H1 (cell line): Measurements from ENCODE around the gene MYL7. TPM values are rescaled to one million over a fixed set of nuclear protein-coding genes. Genes with fewer than 3 reads are reported as not detected.

Experiments
- CTCF ChIA-PET: fragments of 300-600 bp; sonication (Branson Sonifier 250); formaldehyde crosslinking; loops from one replicate; lab custom pipeline; 2021; ENCODE audit not compliant: partially characterized antibody; lab: Charles Lee
- POLR2A ChIA-PET: fragments of 300-600 bp; sonication (Branson Sonifier 250); formaldehyde crosslinking; loops from one replicate; lab custom pipeline; 2021; ENCODE audit warnings: inconsistent platforms; ENCODE audit not compliant: partially characterized antibody; lab: Charles Lee
- DNase-seq, 2 experiments: peaks; one replicate each; pipeline versions ENCODE4 v3.0.0 to v3.0.0-alpha.2; 2010 to 2022; ENCODE audit warnings: low spot score in 2 of 2, low read depth in 1 of 2, mixed read lengths in 1 of 2
- FAIRE-seq: peaks from 2 replicates; lab custom pipeline; 2011; peaks lifted over from hg19 to GRCh38; lab: Jason Lieb, UNC
- H2AFZ ChIP-seq: 2 replicates; pipeline ENCODE4 v1.8.1; 2012; ENCODE audit warnings: low read length, inconsistent platforms
- H2AK5ac ChIP-seq: 2 replicates; pipeline ENCODE4 v1.6.1; 2013; ENCODE audit warnings: low read depth, low read length
- H2BK120ac ChIP-seq: replicated peaks from 2 replicates; pipeline ENCODE3; 2013; ENCODE audit warnings: low read depth, low read length, inconsistent platforms
- H2BK12ac ChIP-seq: 2 replicates; pipeline ENCODE4 v1.6.1; 2013; ENCODE audit warnings: low read depth, low read length
- H2BK15ac ChIP-seq: 2 replicates; pipeline ENCODE4 v1.6.1; 2013; ENCODE audit warnings: low read length
- H2BK20ac ChIP-seq: 2 replicates; pipeline ENCODE4 v1.6.1; 2013; ENCODE audit warnings: low read length
- H2BK5ac ChIP-seq: 2 replicates; pipeline ENCODE4 v1.6.1; 2013; ENCODE audit warnings: low read depth, low read length
- H3K14ac ChIP-seq: 2 replicates; pipeline ENCODE4 v1.6.1; 2013; ENCODE audit warnings: inconsistent platforms; ENCODE audit not compliant: insufficient read length
- H3K18ac ChIP-seq: 2 replicates; pipeline ENCODE4 v1.6.1; 2013; ENCODE audit warnings: low read length; ENCODE audit errors: extremely low read depth
- H3K23ac ChIP-seq: 2 replicates; pipeline ENCODE4 v1.6.1; 2013; ENCODE audit warnings: inconsistent platforms; ENCODE audit not compliant: insufficient read length
- H3K23me2 ChIP-seq: 2 replicates; pipeline ENCODE4 v1.6.1; 2013; ENCODE audit warnings: low read depth, low read length
- H3K27ac ChIP-seq: 2 replicates; pipeline ENCODE4 v1.6.1; 2011; ENCODE audit warnings: low read depth, low read length, inconsistent platforms
- H3K27me3 ChIP-seq, 4 experiments: replicated peaks in 1 of 4; 1 replicate in 1 of 4; 2 replicates in 3 of 4; pipeline versions ENCODE4 v1.6.1 to v1.8.1; 2011 to 2013; ENCODE audit warnings: low read length in 3 of 4, mild to moderate bottlenecking in 3 of 4, inconsistent platforms in 2 of 4, mixed read lengths in 2 of 4, moderate library complexity in 1 of 4; ENCODE audit not compliant: control insufficient read depth in 3 of 4, insufficient read depth in 3 of 4; ENCODE audit errors: extremely low read depth in 1 of 4
- H3K36me3 ChIP-seq, 4 experiments: 2 replicates each; pipeline versions ENCODE4 v1.6.1 to v1.8.1; 2011 to 2013; ENCODE audit warnings: mild to moderate bottlenecking in 4 of 4, low read length in 3 of 4, moderate library complexity in 2 of 4, control low read depth in 1 of 4, inconsistent platforms in 1 of 4; ENCODE audit not compliant: insufficient read depth in 4 of 4, control insufficient read depth in 2 of 4
- H3K4ac ChIP-seq: replicated peaks from 2 replicates; pipeline ENCODE3; 2013; ENCODE audit warnings: low read length, low read depth, mixed read lengths, inconsistent platforms; ENCODE audit not compliant: insufficient read length
- H3K4me1 ChIP-seq, 4 experiments: replicated peaks in 1 of 4; 1 replicate in 1 of 4; 2 replicates in 3 of 4; pipeline versions ENCODE4 v1.6.1 to v1.8.1; 2011 to 2013; ENCODE audit warnings: low read length in 3 of 4, inconsistent platforms in 2 of 4, mixed read lengths in 1 of 4; ENCODE audit not compliant: insufficient read depth in 4 of 4, control insufficient read depth in 3 of 4
- H3K4me2 ChIP-seq, 2 experiments: 2 replicates each; pipeline versions ENCODE4 v1.6.1 to v1.8.1; 2011 to 2013; ENCODE audit warnings: low read depth in 2 of 2, low read length in 2 of 2, control low read depth in 1 of 2, inconsistent platforms in 1 of 2, mild to moderate bottlenecking in 1 of 2; ENCODE audit not compliant: insufficient read depth in 1 of 2
- H3K4me3 ChIP-seq, 4 experiments: fragments of 200-600, 300-600 bp in 1 of 4; sonication (generic), shearing (Covaris generic), sonication (Bioruptor Twin) in 1 of 4; 2 replicates each; pipeline versions ENCODE4 v1.5.1 to v1.8.1; 2011 to 2016; ENCODE audit warnings: low read length in 4 of 4, low read depth in 3 of 4, control low read depth in 2 of 4, inconsistent platforms in 2 of 4, mild to moderate bottlenecking in 2 of 4, mixed read lengths in 1 of 4, moderate library complexity in 1 of 4; ENCODE audit not compliant: insufficient read depth in 2 of 4; ENCODE audit errors: extremely low read depth in 1 of 4
- H3K56ac ChIP-seq: replicated peaks from 2 replicates; pipeline ENCODE3; 2013; ENCODE audit warnings: low read depth, mild to moderate bottlenecking, mixed read lengths, low read length, inconsistent platforms; ENCODE audit not compliant: insufficient read length
- H3K79me1 ChIP-seq: 2 replicates; pipeline ENCODE4 v1.6.1; 2013; ENCODE audit warnings: low read depth, low read length, control low read depth
- H3K79me2 ChIP-seq, 2 experiments: 2 replicates each; pipeline versions ENCODE4 v1.6.1 to v1.8.1; 2012 to 2013; ENCODE audit warnings: low read length in 2 of 2, mild to moderate bottlenecking in 2 of 2, inconsistent platforms in 1 of 2; ENCODE audit not compliant: insufficient read depth in 2 of 2, control insufficient read depth in 1 of 2
- H3K9ac ChIP-seq, 4 experiments: replicated peaks in 1 of 4; 1 replicate in 1 of 4; 2 replicates in 3 of 4; pipeline versions ENCODE4 v1.6.1 to v1.8.1; 2011 to 2013; ENCODE audit warnings: low read depth in 3 of 4, low read length in 3 of 4, control low read depth in 2 of 4, mild to moderate bottlenecking in 2 of 4, moderate library complexity in 2 of 4, inconsistent platforms in 1 of 4; ENCODE audit errors: extremely low read depth in 1 of 4
- H3K9me3 ChIP-seq, 2 experiments: 2 replicates each; pipeline versions ENCODE4 v1.6.1 to v1.8.1; 2012 to 2013; ENCODE audit warnings: mild to moderate bottlenecking in 2 of 2, moderate library complexity in 2 of 2, control low read depth in 1 of 2, inconsistent platforms in 1 of 2, low read depth in 1 of 2, low read length in 1 of 2, mixed read lengths in 1 of 2; ENCODE audit not compliant: insufficient read depth in 2 of 2
- H4K20me1 ChIP-seq, 2 experiments: replicated peaks in 1 of 2; 2 replicates each; pipeline versions ENCODE3 to v1.8.1; 2011 to 2013; ENCODE audit warnings: inconsistent platforms in 2 of 2, low read length in 2 of 2, mild to moderate bottlenecking in 1 of 2; ENCODE audit not compliant: insufficient read depth in 2 of 2, control insufficient read depth in 1 of 2
- H4K5ac ChIP-seq: 2 replicates; pipeline ENCODE4 v1.6.1; 2013; ENCODE audit warnings: low read length, low read depth, mixed read lengths, inconsistent platforms; ENCODE audit not compliant: insufficient read length
- H4K8ac ChIP-seq: 2 replicates; pipeline ENCODE4 v1.8.0; 2013; ENCODE audit warnings: mild to moderate bottlenecking, moderate library complexity, low read length, inconsistent platforms; ENCODE audit not compliant: insufficient read depth; ENCODE audit errors: extremely low read depth
- H4K91ac ChIP-seq: replicated peaks from 2 replicates; pipeline ENCODE3; 2013; ENCODE audit warnings: low read length, mixed read lengths, inconsistent platforms; ENCODE audit not compliant: insufficient read length
- BACH1 ChIP-seq: IDR thresholded peaks from 2 replicates; pipeline ENCODE4 v1.6.1; 2012; ENCODE audit warnings: low read length, improper control_type of control experiment
- CEBPB ChIP-seq: IDR thresholded peaks from 2 replicates; pipeline ENCODE4 v1.6.1; 2012; ENCODE audit warnings: low read depth, low read length
- CHD1 ChIP-seq: IDR thresholded peaks from 2 replicates; pipeline ENCODE4 v1.6.1; 2012; ENCODE audit warnings: low read depth, low read length, improper control_type of control experiment
- GABPA ChIP-seq: IDR thresholded peaks from 2 replicates; pipeline ENCODE4 v1.6.1; 2011; ENCODE audit warnings: mild to moderate bottlenecking, low read length, moderate library complexity, borderline replicate concordance; ENCODE audit not compliant: insufficient read depth
- POLR2A ChIP-seq, 2 experiments: IDR thresholded peaks; 1 replicate in 1 of 2; 2 replicates in 1 of 2; pipeline ENCODE4 v1.6.1; 2011; ENCODE audit warnings: low read depth in 2 of 2, low read length in 2 of 2, mild to moderate bottlenecking in 2 of 2; ENCODE audit errors: control extremely low read depth in 1 of 2
- RAD21 ChIP-seq, 2 experiments: IDR thresholded peaks in 1 of 2; conservative IDR thresholded peaks in 1 of 2; 2 replicates each; pipeline ENCODE4 v1.6.1; 2011; ENCODE audit warnings: low read depth in 2 of 2, low read length in 2 of 2, improper control_type of control experiment in 1 of 2, inconsistent platforms in 1 of 2, mild to moderate bottlenecking in 1 of 2, moderate library complexity in 1 of 2
- SIN3A ChIP-seq, 2 experiments: IDR thresholded peaks in 1 of 2; conservative IDR thresholded peaks in 1 of 2; 2 replicates each; pipeline ENCODE4 v1.6.1; 2011 to 2012; ENCODE audit warnings: low read length in 2 of 2, improper control_type of control experiment in 1 of 2, low read depth in 1 of 2, mild to moderate bottlenecking in 1 of 2
- SP2 ChIP-seq: IDR thresholded peaks from 2 replicates; pipeline ENCODE4 v1.6.1; 2012; ENCODE audit warnings: mild to moderate bottlenecking, low read length, inconsistent platforms
- SUZ12 ChIP-seq: fragments of 200-600 bp; sonication (generic); IDR thresholded peaks from 2 replicates; pipeline ENCODE4 v1.6.1; 2012; ENCODE audit warnings: mild to moderate bottlenecking, inconsistent platforms, low read length, moderate library complexity, mixed read lengths
- WGBS, 2 experiments: shearing (Covaris generic) in 1 of 2; methylation state at CpG; one replicate each; pipeline versions ENCODE4 v1.1.6 to v1.1.7; 2013 to 2015; ENCODE audit warnings: low lambda C conversion rate in 2 of 2, mixed read lengths in 2 of 2, inconsistent platforms in 1 of 2, low coverage in 1 of 2, missing lambda C conversion rate in 1 of 2; ENCODE audit not compliant: insufficient replicate concordance in 2 of 2, insufficient coverage in 1 of 2, insufficient read length in 1 of 2; ENCODE audit errors: extremely low coverage in 1 of 2, missing lambda C conversion rate in 1 of 2; 5-methylcytosine and 5-hydroxymethylcytosine counted together
- polyA plus RNA-seq, 7 experiments: library from polyadenylated mRNA; depleted of rRNA in 3 of 7; stranded (reverse) in 5 of 7; unstranded in 2 of 7; fragments of >200 nt in 5 of 7; fragments of 200-250 nt in 2 of 7; gene quantifications; 1 replicate in 5 of 7; 2 replicates in 1 of 7; 4 replicates in 1 of 7; pipeline versions ENCODE4 v1.2.1 to v1.2.3, GENCODE V29; 2011 to 2013; ENCODE audit warnings: missing spikeins in 2 of 7, mixed read lengths in 2 of 7
- total RNA-seq: library from RNA; stranded (reverse); fragmentation: NEBNext Ultra II Directional; extraction: Animal tissue kit (Norgen Biotek cat#: 25700); gene quantifications from 2 replicates; pipeline ENCODE4 v1.2.1, GENCODE V29; 2021
- TF ChIP-seq, protein P1 (sequence below), 3 experiments: IDR thresholded peaks; 1 replicate in 2 of 3; 2 replicates in 1 of 3; pipeline versions ENCODE4 v1.5.1 to v1.6.1; 2011; ENCODE audit warnings: low read length in 3 of 3, mild to moderate bottlenecking in 3 of 3, inconsistent platforms in 2 of 3, low read depth in 1 of 3, moderate library complexity in 1 of 3; ENCODE audit not compliant: insufficient read depth in 1 of 3; ENCODE audit errors: control extremely low read depth in 1 of 3

Gene MYL7
- total and polyA plus RNA-seq, 2 of the 8 experiments (the other 6 are each of a cell fraction or from before 2014, with no cell fraction given), result 3.3 to 3.4 TPM

DNA sequence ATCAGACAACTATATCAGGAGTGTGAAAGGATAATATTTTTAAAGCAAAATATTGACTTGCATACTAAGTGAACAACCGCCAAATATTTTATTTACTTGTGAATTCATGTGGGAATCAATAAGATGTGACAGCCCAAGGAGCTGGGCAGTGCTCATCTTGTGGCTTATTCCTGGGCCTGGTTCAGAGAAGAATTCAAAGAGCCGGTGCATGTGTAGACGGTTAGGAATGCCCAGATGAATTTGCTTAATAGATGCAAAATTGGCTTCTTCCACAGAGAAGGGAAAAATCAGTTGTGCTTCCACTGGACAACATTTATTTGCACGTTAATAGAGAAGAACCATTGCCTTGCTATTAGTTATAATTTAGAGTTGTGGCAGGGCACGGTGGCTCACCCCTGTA is 4.4 kb downstream of the MYL7 start:
- no peak overlapping the region for H3K4me2 ChIP-seq
- DNase-seq (no peak), FAIRE-seq (no peak)
- no peak overlapping the region for H2BK120ac ChIP-seq
- ChIA-PET POLR2A (interaction anchor here (1.3 kb wide), 1 partner anchor 11 kb away, joined by 3 read pairs; no protein-coding TSS in a partner anchor), CTCF (interaction anchor here (0.7 kb wide), 1 partner anchor 27 kb away, joined by 3 read pairs; no protein-coding TSS in a partner anchor)
- H3K4me1 ChIP-seq, result peaks cover 0 to 6% (median 1%) of the 10 kb centered on the region in 4 experiments; a peak in 3 of 7 replicates
- H3K9me3 ChIP-seq, result no peaks in the 10 kb centered on the region
- no peak overlapping the region for H3K9ac ChIP-seq
- no peak overlapping the region for H3K23ac ChIP-seq
- no peak overlapping the region for H4K91ac ChIP-seq
- H4K8ac ChIP-seq, result no peak overlapping the region
- H3K27me3 ChIP-seq, result peaks cover 0 to 3% (median 2%) of the 10 kb centered on the region in 4 experiments; a peak in 6 of 7 replicates
- H3K18ac ChIP-seq, result no peak overlapping the region
- no peak overlapping the region for H3K27ac ChIP-seq
- no peaks in the 10 kb centered on the region for H3K79me1 ChIP-seq
- H3K56ac ChIP-seq, result no peak overlapping the region
- peaks cover 0 to 2% of the 10 kb centered on the region in 2 experiments for H4K20me1 ChIP-seq
- H2BK5ac ChIP-seq, result no peak overlapping the region
- H2AK5ac ChIP-seq, result no peak overlapping the region
- no peaks in the 10 kb centered on the region for H3K79me2 ChIP-seq
- H3K36me3 ChIP-seq, result no peaks in the 10 kb centered on the region
- H4K5ac ChIP-seq, result no peak overlapping the region
- no peak overlapping the region for H3K14ac ChIP-seq
- H3K4me3 ChIP-seq, result no peak overlapping the region
- no peak overlapping the region for H2BK12ac ChIP-seq
- WGBS, 2 experiments, result 81% methylated on average over 5 of the region's 5 CpGs; no CpG with 5 or more reads in 1 of the 2 experiments
- H2BK20ac ChIP-seq, result no peak overlapping the region
- H2AFZ ChIP-seq, result no peak overlapping the region
- H3K23me2 ChIP-seq, result no peaks in the 10 kb centered on the region; the same call in 1 of the 2 replicates
- no peak overlapping the region for H2BK15ac ChIP-seq
- H3K4ac ChIP-seq, result no peak overlapping the region
- no peak for TF ChIP-seq CHD1
- TF ChIP-seq POLR2A (IDR thresholded peaks at IDR 0.05; ENCODE audit: control extremely low read depth in 1 of 2, low read depth in 2 of 2, low read length in 2 of 2), result no peak
- no peak for TF ChIP-seq GABPA
- TF ChIP-seq CEBPB, result no peak
- TF ChIP-seq SUZ12, result no peak
- no peak for TF ChIP-seq SIN3A (conservative IDR thresholded peaks at IDR 0.05 in 1 of 2, IDR thresholded peaks at IDR 0.05 in 1 of 2; ENCODE audit: low read depth in 1 of 2, low read length in 2 of 2)
- no peak for TF ChIP-seq RAD21 (IDR thresholded peaks at IDR 0.05 in 1 of 2, conservative IDR thresholded peaks at IDR 0.05 in 1 of 2; ENCODE audit: low read depth in 2 of 2, low read length in 2 of 2)
- no peak for TF ChIP-seq BACH1
- TF ChIP-seq, protein P1, sequence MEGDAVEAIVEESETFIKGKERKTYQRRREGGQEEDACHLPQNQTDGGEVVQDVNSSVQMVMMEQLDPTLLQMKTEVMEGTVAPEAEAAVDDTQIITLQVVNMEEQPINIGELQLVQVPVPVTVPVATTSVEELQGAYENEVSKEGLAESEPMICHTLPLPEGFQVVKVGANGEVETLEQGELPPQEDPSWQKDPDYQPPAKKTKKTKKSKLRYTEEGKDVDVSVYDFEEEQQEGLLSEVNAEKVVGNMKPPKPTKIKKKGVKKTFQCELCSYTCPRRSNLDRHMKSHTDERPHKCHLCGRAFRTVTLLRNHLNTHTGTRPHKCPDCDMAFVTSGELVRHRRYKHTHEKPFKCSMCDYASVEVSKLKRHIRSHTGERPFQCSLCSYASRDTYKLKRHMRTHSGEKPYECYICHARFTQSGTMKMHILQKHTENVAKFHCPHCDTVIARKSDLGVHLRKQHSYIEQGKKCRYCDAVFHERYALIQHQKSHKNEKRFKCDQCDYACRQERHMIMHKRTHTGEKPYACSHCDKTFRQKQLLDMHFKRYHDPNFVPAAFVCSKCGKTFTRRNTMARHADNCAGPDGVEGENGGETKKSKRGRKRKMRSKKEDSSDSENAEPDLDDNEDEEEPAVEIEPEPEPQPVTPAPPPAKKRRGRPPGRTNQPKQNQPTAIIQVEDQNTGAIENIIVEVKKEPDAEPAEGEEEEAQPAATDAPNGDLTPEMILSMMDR (IDR thresholded peaks at IDR 0.05; ENCODE audit: control extremely low read depth in 1 of 3, insufficient read depth in 1 of 3, low read depth in 1 of 3, low read length in 3 of 3), result no peak
- TF ChIP-seq SP2, result no peak
